CD14-positive monocyte (primary cell): ENCODE measurements around the gene KAZN. TPM values are rescaled to one million over a fixed set of nuclear protein-coding genes. Genes with fewer than 3 reads are reported as not detected.

Source experiments
- DNase-seq, 3 donors: peaks; one replicate each; pipeline ENCODE4 v3.0.0-alpha.2; 2011 to 2022
- H2AFZ ChIP-seq: 2 replicates; pipeline ENCODE4 v1.6.0; 2012; ENCODE audit warnings: mild to moderate bottlenecking, low read depth, low read length, inconsistent platforms; ENCODE audit not compliant: insufficient read depth, poor library complexity, severe bottlenecking
- H3K27ac ChIP-seq, 2 donors: 1 replicate in 1 of 2; 2 replicates in 1 of 2; pipeline ENCODE4 v1.5.1; 2012 to 2013; ENCODE audit warnings: low read length in 2 of 2, control low read depth in 1 of 2, inconsistent platforms in 1 of 2, low read depth in 1 of 2, mild to moderate bottlenecking in 1 of 2
- H3K27me3 ChIP-seq, 2 donors: one replicate each; pipeline versions ENCODE4 v1.6.0 to v1.6.1; 2011 to 2013; ENCODE audit warnings: low read length in 2 of 2; ENCODE audit not compliant: control insufficient read depth in 2 of 2, insufficient read depth in 2 of 2
- H3K36me3 ChIP-seq, 2 donors: replicated peaks in 1 of 2; 1 replicate in 1 of 2; 2 replicates in 1 of 2; pipeline versions ENCODE4 v1.5.1 to v1.6.1; 2012 to 2013; ENCODE audit warnings: low read length in 2 of 2, control low read depth in 1 of 2, inconsistent platforms in 1 of 2, mild to moderate bottlenecking in 1 of 2; ENCODE audit not compliant: insufficient read depth in 2 of 2, control insufficient read depth in 1 of 2
- H3K4me1 ChIP-seq, 2 donors: 1 replicate in 1 of 2; 2 replicates in 1 of 2; pipeline versions ENCODE4 v1.5.1 to v1.6.1; 2012 to 2013; ENCODE audit warnings: low read length in 2 of 2, control low read depth in 1 of 2, inconsistent platforms in 1 of 2, mild to moderate bottlenecking in 1 of 2, moderate library complexity in 1 of 2; ENCODE audit not compliant: insufficient read depth in 2 of 2, control insufficient read depth in 1 of 2
- H3K4me2 ChIP-seq: replicated peaks from 2 replicates; pipeline ENCODE3; 2012; ENCODE audit warnings: low read length, moderate library complexity, mild to moderate bottlenecking; ENCODE audit not compliant: poor library complexity, severe bottlenecking; ENCODE audit errors: extremely low read depth
- H3K4me3 ChIP-seq, 3 experiments: fragments of 200-600 bp in 1 of 3; sonication (generic) in 1 of 3; replicated peaks in 1 of 3; 1 replicate in 2 of 3; 2 replicates in 1 of 3; pipeline ENCODE4 v1.5.1; 2011 to 2013; ENCODE audit warnings: low read length in 3 of 3, mild to moderate bottlenecking in 3 of 3, control low read depth in 2 of 3, low read depth in 2 of 3, inconsistent platforms in 1 of 3, moderate library complexity in 1 of 3
- H3K79me2 ChIP-seq: 2 replicates; pipeline ENCODE4 v1.6.0; 2012; ENCODE audit warnings: mild to moderate bottlenecking, control low read depth, inconsistent platforms, low read length, moderate library complexity; ENCODE audit not compliant: insufficient read depth
- H3K9ac ChIP-seq: 2 replicates; pipeline ENCODE4 v1.6.0; 2017; ENCODE audit warnings: low read length, mild to moderate bottlenecking; ENCODE audit not compliant: insufficient read depth, poor library complexity, severe bottlenecking
- H3K9me3 ChIP-seq, 2 donors: replicated peaks in 1 of 2; 1 replicate in 1 of 2; 2 replicates in 1 of 2; pipeline versions ENCODE4 v1.5.1 to v1.6.1; 2012 to 2013; ENCODE audit warnings: low read length in 2 of 2, control low read depth in 1 of 2; ENCODE audit not compliant: control insufficient read depth in 1 of 2, insufficient read depth in 1 of 2
- H4K20me1 ChIP-seq: 2 replicates; pipeline ENCODE4 v1.6.0; 2012; ENCODE audit warnings: mild to moderate bottlenecking, low read length, control low read depth, moderate library complexity; ENCODE audit not compliant: insufficient read depth
- H3K27ac Mint-ChIP-seq, 7 donors: one replicate each; pipeline ENCODE4 v1.8.0; 2020; ENCODE audit warnings: mild to moderate bottlenecking in 7 of 7, mixed read lengths in 7 of 7, moderate library complexity in 6 of 7, inconsistent platforms in 2 of 7
- H3K27me3 Mint-ChIP-seq, 3 donors: one replicate each; pipeline ENCODE4 v1.8.0; 2021 to 2022; ENCODE audit warnings: low read depth in 3 of 3, mild to moderate bottlenecking in 3 of 3, mixed read lengths in 3 of 3, moderate library complexity in 3 of 3, inconsistent platforms in 1 of 3
- H3K36me3 Mint-ChIP-seq, 2 donors: one replicate each; pipeline ENCODE4 v1.8.0; 2020; ENCODE audit warnings: mixed read lengths in 2 of 2, inconsistent platforms in 1 of 2, mild to moderate bottlenecking in 1 of 2
- H3K4me1 Mint-ChIP-seq: one replicate; pipeline ENCODE4 v1.8.0; 2020; ENCODE audit warnings: mild to moderate bottlenecking, mixed read lengths
- H3K4me3 Mint-ChIP-seq, 2 donors: one replicate each; pipeline ENCODE4 v1.8.0; 2020; ENCODE audit warnings: mild to moderate bottlenecking in 2 of 2, mixed read lengths in 2 of 2, moderate library complexity in 1 of 2
- H3K9me3 Mint-ChIP-seq, 7 donors: one replicate each; pipeline ENCODE4 v1.8.0; 2020 to 2022; ENCODE audit warnings: mixed read lengths in 7 of 7, mild to moderate bottlenecking in 6 of 7, moderate library complexity in 6 of 7, inconsistent platforms in 2 of 7
- WGBS: methylation state at CpG from one replicate; pipeline ENCODE4 v1.1.5; 2013; ENCODE audit warnings: missing lambda C conversion rate; ENCODE audit not compliant: insufficient coverage; 5-methylcytosine and 5-hydroxymethylcytosine counted together
- intact Hi-C, 2 donors: fragments of 100-400 bp; cut with micrococcal nuclease; formaldehyde crosslinking; loops; one replicate each; pipeline versions ENCODE4 v1.15.0 to v1.15.1; 2023
- polyA plus RNA-seq, 3 donors: library from polyadenylated mRNA; depleted of rRNA in 1 of 3; unstranded in 2 of 3; stranded (reverse) in 1 of 3; fragments of 300-500 nt in 2 of 3; fragments of >200 nt in 1 of 3; fragmentation: Illumina TruSeq in 2 of 3; gene quantifications; 1 replicate in 2 of 3; 2 replicates in 1 of 3; pipeline ENCODE4 v1.2.3, GENCODE V29; 2012 to 2021
- TF ChIP-seq, protein P1 (sequence below): fragments of 200-600 bp; IDR thresholded peaks from one replicate; pipeline ENCODE4 v1.8.0; 2022; ENCODE audit warnings: antibody characterized with exemption, mild to moderate bottlenecking

KAZN gene
- polyA plus RNA-seq, 3 donors, result not detected

DNA sequence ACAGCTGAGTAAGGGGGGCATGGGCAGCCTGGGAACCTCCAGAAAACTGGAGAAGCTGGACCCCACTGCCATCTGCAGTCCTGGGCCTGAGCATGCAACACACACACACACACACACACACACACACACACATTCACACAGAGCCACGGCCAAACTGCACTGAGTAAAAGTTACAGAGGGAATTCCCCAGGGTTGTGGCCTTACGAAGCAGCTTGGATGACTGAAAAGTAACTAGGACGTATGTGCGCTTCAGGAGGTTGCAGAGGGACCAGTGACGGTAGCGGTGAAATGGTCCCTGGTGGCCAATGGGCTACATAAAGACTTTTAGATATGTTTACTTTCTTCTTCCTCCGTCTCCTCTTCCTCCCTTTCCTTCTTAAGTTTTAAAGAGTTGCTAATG is 322.6 kb downstream of the KAZN start:
- Mint-ChIP-seq H3K4me1 (peaks cover 9% of the 10 kb centered on the region), H3K27me3 (peaks cover 30 to 52% (median 36%) of the 10 kb centered on the region in 3 donors), H3K27ac (no peak overlapping the region), H3K36me3 (peaks cover 0 to 3% of the 10 kb centered on the region in 2 donors), H3K4me3 (no peak overlapping the region), H3K9me3 (peaks cover 0 to 10% (median 3%) of the 10 kb centered on the region in 7 donors)
- H3K79me2 ChIP-seq, result no peaks in the 10 kb centered on the region
- DNase-seq, result no peak
- WGBS, result no CpG with 5 or more reads among the region's 7 CpGs
- intact Hi-C loops, result no loop called here
- H3K4me1 ChIP-seq, result peaks cover 8% of the 10 kb centered on the region in 2 donors
- no peaks in the 10 kb centered on the region for H3K36me3 ChIP-seq
- H3K27ac ChIP-seq, result no peak overlapping the region
- H3K9me3 ChIP-seq, result peaks cover 0 to 13% of the 10 kb centered on the region in 2 donors
- no peaks in the 10 kb centered on the region for H4K20me1 ChIP-seq
- TF ChIP-seq, protein P1, sequence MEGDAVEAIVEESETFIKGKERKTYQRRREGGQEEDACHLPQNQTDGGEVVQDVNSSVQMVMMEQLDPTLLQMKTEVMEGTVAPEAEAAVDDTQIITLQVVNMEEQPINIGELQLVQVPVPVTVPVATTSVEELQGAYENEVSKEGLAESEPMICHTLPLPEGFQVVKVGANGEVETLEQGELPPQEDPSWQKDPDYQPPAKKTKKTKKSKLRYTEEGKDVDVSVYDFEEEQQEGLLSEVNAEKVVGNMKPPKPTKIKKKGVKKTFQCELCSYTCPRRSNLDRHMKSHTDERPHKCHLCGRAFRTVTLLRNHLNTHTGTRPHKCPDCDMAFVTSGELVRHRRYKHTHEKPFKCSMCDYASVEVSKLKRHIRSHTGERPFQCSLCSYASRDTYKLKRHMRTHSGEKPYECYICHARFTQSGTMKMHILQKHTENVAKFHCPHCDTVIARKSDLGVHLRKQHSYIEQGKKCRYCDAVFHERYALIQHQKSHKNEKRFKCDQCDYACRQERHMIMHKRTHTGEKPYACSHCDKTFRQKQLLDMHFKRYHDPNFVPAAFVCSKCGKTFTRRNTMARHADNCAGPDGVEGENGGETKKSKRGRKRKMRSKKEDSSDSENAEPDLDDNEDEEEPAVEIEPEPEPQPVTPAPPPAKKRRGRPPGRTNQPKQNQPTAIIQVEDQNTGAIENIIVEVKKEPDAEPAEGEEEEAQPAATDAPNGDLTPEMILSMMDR, result no peak
- no peak overlapping the region for H3K4me2 ChIP-seq
- no peak overlapping the region for H3K9ac ChIP-seq
- no peak overlapping the region for H3K4me3 ChIP-seq
- no peak overlapping the region for H2AFZ ChIP-seq
- H3K27me3 ChIP-seq, result peaks cover 16 to 32% of the 10 kb centered on the region in 2 donors

DNA sequence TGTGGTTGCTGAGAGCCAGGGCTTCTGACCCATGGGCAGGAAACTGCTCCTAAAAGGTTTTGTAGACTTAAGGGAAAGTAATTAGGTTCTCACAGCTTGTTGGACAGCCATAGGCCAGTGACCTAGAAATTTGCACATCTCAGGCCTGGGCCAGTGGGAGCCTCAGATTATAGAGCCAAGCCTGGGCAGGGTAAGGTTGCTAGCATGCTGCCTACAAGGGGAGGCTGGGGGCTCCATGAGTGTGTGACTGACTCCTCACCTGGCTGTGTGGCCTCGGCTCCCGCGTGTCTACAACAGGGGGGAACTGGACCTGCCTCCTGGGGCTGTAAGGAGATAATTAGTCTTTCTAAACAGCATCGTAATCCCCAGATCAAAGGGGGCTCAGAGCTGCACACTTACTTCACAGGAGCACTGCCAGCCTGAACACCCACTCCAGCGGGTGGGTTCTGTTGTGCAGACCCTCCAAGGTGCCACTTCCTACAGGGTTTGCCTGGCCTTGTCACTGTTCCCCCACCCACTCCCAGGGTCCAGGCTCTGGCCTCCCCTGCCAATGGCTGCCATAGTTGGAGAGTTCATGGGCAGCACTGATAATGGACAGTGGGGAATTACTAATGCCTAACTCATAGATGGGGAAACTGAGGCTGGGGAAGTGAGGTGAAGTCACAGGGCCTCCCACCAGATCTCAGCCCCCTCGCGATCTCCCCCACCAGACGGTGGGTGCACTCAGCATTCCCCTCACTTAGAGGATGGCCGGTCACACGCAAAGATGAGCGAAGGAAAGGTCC is 324.6 kb downstream of the KAZN start:
- peaks cover 44 to 71% (median 53%) of the 10 kb centered on the region in 3 donors for H3K27me3 Mint-ChIP-seq
- no peak overlapping the region for H3K27ac ChIP-seq
- peaks cover 0 to 3% of the 10 kb centered on the region in 2 donors for H3K36me3 Mint-ChIP-seq
- H3K36me3 ChIP-seq, result no peaks in the 10 kb centered on the region
- peaks cover 0 to 16% of the 10 kb centered on the region in 2 donors for H3K9me3 ChIP-seq
- H3K4me3 ChIP-seq, result no peak overlapping the region
- H3K9me3 Mint-ChIP-seq, result peaks cover 0 to 11% (median 3%) of the 10 kb centered on the region in 7 donors
- H3K79me2 ChIP-seq, result no peaks in the 10 kb centered on the region
- peak overlapping the region; percentile 15 for H3K4me2 ChIP-seq
- peaks cover 21 to 51% of the 10 kb centered on the region in 2 donors for H3K27me3 ChIP-seq
- WGBS, result 87% methylated on average over 3 of the region's 11 CpGs
- H3K9ac ChIP-seq, result no peak overlapping the region
- peak overlapping the region; percentile 11 for H2AFZ ChIP-seq
- TF ChIP-seq, protein P1, result no peak
- intact Hi-C loops, result no loop called here
- peaks cover 8% of the 10 kb centered on the region in 2 donors for H3K4me1 ChIP-seq
- H4K20me1 ChIP-seq, result no peaks in the 10 kb centered on the region
- DNase-seq, result no peak
- no peak overlapping the region for H3K27ac Mint-ChIP-seq
- peak overlapping the region; percentile 63 to 77 for H3K4me3 Mint-ChIP-seq
- H3K4me1 Mint-ChIP-seq, result peaks cover 9% of the 10 kb centered on the region
